ENCODE data around the gene RPS6KL1.
A peak's percentile ranks its signal among the peaks of the same experiment; 100 is the strongest.

RPS6KL1 gene

DNA sequence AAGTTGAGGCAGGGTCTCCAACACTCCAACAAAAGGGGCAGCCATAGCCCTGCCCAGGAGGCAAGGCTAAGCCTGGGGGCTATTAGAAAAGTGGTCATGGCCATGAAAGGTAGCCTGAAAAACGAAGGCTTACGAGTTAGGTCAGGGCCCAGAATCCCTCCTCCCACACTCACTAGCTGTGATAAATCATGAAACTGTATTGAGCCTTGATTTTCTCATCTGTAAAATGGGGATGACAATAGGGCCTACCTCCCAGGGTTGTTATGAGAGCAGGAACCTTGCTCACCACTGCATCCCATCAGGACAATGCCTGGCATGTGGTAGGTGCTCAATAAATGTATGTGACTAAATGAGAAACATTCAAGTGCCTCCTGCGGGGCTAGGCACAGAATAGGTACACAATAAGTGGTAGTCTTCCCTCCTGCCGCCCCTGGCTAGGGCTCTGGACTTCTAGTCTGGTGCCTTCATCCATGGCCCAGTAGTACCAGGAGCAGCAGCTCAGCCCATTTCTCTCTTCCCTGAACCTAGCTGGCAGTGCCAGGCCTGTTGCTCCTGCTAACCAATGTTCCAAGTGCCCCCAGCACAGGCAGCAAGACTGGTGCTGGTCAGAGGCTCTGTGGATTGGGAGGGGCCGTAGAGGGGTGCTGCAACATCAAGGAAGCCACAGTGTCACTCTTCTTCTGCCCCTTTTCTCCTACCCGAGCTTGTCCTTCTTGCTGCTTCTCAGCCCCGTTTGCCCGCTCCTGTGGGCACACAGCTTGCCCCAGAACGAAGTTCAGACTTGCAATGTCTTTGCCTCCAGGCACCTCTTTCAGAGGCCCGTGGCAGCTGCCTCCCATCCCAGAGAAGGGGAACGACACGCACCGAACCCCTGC lies 24.5 kb upstream of the RPS6KL1 start:
- FAIRE-seq (no peak), DNase-seq (ENCODE audit: insufficient read length, low spot score) (no peak)
- no peak for TF ChIP-seq POLR2AphosphoS5 (IDR thresholded peaks at IDR 0.05; ENCODE audit: low read depth, low read length)
- TF ChIP-seq POU2F2 (IDR thresholded peaks at IDR 0.05; ENCODE audit: low read depth, low read length): no peak

DNA sequence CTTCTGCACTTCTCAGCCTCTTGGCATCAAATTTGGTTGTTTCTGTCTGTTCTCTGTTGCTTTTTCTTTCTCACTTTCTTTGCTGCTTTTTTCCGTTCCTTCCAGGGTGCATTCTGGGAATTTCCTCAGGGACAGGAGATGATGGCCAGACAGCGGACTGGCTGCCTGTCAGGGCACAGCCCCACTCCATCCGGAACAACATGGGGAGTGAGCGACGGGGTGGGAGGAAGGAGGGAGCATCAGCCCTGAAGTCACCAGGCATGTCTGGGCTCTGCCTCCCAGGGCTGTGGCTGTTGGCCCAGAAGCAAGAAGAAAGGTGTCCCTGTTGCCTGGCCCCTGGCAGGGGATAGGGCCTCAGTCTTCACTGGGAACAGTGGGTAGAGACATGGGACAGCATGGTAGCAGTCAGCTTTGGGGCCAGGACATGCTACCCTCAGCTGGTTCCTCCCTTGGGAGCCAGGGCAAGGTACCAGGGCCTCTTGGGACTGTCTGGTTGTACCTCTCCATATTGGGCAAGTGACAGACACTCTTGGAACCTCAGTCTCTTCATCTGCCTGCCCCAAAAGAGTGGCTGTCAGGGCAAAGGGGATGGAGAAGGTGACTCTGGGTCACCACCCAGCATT lies 23.7 kb upstream of the RPS6KL1 start:
- TF ChIP-seq PAX5 (IDR thresholded peaks at IDR 0.05; ENCODE audit: insufficient read depth, low read length, severe bottlenecking): no peak
- no peak for TF ChIP-seq SPI1 (IDR thresholded peaks at IDR 0.05; ENCODE audit: low read depth, low read length)
- no peak for TF ChIP-seq TAF1 (IDR thresholded peaks at IDR 0.05; ENCODE audit: low read depth, low read length)
- no peak for TF ChIP-seq POLR2AphosphoS5 (IDR thresholded peaks at IDR 0.05; ENCODE audit: low read depth, low read length)
- no peak for TF ChIP-seq POLR2A (IDR thresholded peaks at IDR 0.05; ENCODE audit: low read depth, low read length)
- TF ChIP-seq POU2F2 (IDR thresholded peaks at IDR 0.05; ENCODE audit: low read depth, low read length): no peak
- DNase-seq (ENCODE audit: insufficient read length, low spot score) (no peak), FAIRE-seq (peak; percentile 54)

GRCh38 chr14:74945852-74946658 lies 23.0 kb upstream of the RPS6KL1 start:
- TF ChIP-seq SPI1 (IDR thresholded peaks at IDR 0.05; ENCODE audit: low read depth, low read length) (no peak), POLR2AphosphoS5 (IDR thresholded peaks at IDR 0.05; ENCODE audit: low read depth, low read length) (no peak), TAF1 (IDR thresholded peaks at IDR 0.05; ENCODE audit: low read depth, low read length) (no peak), POU2F2 (IDR thresholded peaks at IDR 0.05; ENCODE audit: low read depth, low read length) (peak; percentile 9; the same call in 1 of the 2 replicates), POLR2A (IDR thresholded peaks at IDR 0.05; ENCODE audit: low read depth, low read length) (peak; percentile 57), PAX5 (IDR thresholded peaks at IDR 0.05; ENCODE audit: insufficient read depth, low read length, severe bottlenecking) (no peak)
- FAIRE-seq (peak; percentile 91), DNase-seq (ENCODE audit: insufficient read length, low spot score) (peak; percentile 94)

DNA sequence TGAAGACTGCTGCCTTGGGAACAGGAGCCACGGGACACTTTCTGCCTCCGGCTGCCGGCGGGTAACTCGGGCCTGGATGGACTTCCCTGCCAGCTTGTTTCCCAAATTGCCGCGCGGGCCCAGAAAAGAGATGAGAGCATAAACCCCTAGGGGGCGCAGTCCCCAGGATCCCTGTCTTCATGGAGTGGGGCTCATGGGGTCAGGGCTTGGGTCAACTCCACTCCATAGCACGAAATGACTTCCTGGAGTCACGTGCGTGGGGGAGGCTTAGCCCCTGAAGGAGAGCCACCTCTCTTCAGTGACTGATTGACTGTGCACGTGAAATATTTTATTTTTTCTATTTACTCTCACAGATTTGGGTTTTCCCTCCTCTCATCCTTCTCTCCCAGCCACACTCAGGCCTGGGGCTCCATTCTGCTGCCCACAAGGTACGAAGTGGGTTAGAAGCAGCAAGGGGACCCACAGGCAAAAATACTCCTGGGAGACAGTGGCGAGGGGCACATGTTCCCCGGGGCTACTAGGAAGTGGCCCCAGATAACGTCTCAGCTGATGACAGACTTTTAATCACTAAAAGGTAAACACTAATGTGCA lies 22.3 kb upstream of the RPS6KL1 start:
- TF ChIP-seq SPI1 (IDR thresholded peaks at IDR 0.05; ENCODE audit: low read depth, low read length): no peak
- DNase-seq (ENCODE audit: insufficient read length, low spot score) (no peak), FAIRE-seq (no peak)

GRCh38 chr14:74942608-74943007 lies 19.5 kb upstream of the RPS6KL1 start:
- TF ChIP-seq TAF1 (IDR thresholded peaks at IDR 0.05; ENCODE audit: low read depth, low read length) (peak; percentile 7; the same call in 1 of the 2 replicates), POU2F2 (IDR thresholded peaks at IDR 0.05; ENCODE audit: low read depth, low read length) (no peak), POLR2AphosphoS5 (IDR thresholded peaks at IDR 0.05; ENCODE audit: low read depth, low read length) (peak; percentile 57; the same call in 1 of the 2 replicates)
- FAIRE-seq (peak; percentile 88), DNase-seq (ENCODE audit: insufficient read length, low spot score) (no peak)

- FAIRE-seq (no peak), DNase-seq (ENCODE audit: insufficient read length, low spot score) (no peak)
- TF ChIP-seq POLR2A (IDR thresholded peaks at IDR 0.05; ENCODE audit: low read depth, low read length) (no peak), SPI1 (IDR thresholded peaks at IDR 0.05; ENCODE audit: low read depth, low read length) (no peak), POLR2AphosphoS5 (IDR thresholded peaks at IDR 0.05; ENCODE audit: low read depth, low read length) (no peak), POU2F2 (IDR thresholded peaks at IDR 0.05; ENCODE audit: low read depth, low read length) (no peak), PAX5 (IDR thresholded peaks at IDR 0.05; ENCODE audit: insufficient read depth, low read length, severe bottlenecking) (no peak), TAF1 (IDR thresholded peaks at IDR 0.05; ENCODE audit: low read depth, low read length) (no peak; the same call in 1 of the 2 replicates)
Observed at GRCh38 chr14:74942181-74942580, 19.1 kb upstream of the RPS6KL1 start.

DNA sequence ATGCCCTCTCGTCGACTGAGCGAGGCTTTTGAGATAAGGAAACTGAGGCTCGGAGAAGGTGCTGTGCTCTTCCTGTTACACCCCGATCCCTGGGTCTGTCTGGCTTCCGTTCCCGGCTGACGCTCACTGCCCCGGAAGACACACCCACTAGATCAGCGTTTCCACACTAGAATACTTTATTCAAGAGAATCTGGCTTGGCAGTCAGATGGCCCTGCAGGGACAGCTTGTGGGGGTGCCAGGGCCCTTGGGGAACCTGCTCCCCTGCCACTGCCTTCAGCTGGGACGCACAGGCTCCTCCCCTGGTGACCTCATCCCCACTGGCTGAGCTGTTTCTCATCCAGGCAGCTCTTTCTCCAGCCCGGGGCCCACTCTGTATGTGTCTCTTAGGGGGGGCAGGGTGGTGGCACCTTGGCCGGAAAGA lies 18.6 kb upstream of the RPS6KL1 start:
- TF ChIP-seq POLR2AphosphoS5 (IDR thresholded peaks at IDR 0.05; ENCODE audit: low read depth, low read length) (no peak; the same call in 1 of the 2 replicates), POLR2A (IDR thresholded peaks at IDR 0.05; ENCODE audit: low read depth, low read length) (peak; percentile 61)
- no peak for DNase-seq (ENCODE audit: insufficient read length, low spot score)
- FAIRE-seq: peak; percentile 89

GRCh38 chr14:74940956-74941565 lies 18.0 kb upstream of the RPS6KL1 start:
- DNase-seq (ENCODE audit: insufficient read length, low spot score) (no peak), FAIRE-seq (no peak)
- TF ChIP-seq POU2F2 (IDR thresholded peaks at IDR 0.05; ENCODE audit: low read depth, low read length) (no peak), POLR2A (IDR thresholded peaks at IDR 0.05; ENCODE audit: low read depth, low read length) (no peak), POLR2AphosphoS5 (IDR thresholded peaks at IDR 0.05; ENCODE audit: low read depth, low read length) (no peak), TAF1 (IDR thresholded peaks at IDR 0.05; ENCODE audit: low read depth, low read length) (no peak), PAX5 (IDR thresholded peaks at IDR 0.05; ENCODE audit: insufficient read depth, low read length, severe bottlenecking) (no peak), SPI1 (IDR thresholded peaks at IDR 0.05; ENCODE audit: low read depth, low read length) (no peak)

Measured in GM12891 (cell line).